GM18508 (cell line): ENCODE results near the gene SH2D6.
"Not testable (repeated sequence)": the region's sequence is repeated elsewhere in the genome, so short reads cannot be mapped to it uniquely, and the experiment has no call there.

Experiments used
- ATAC-seq: cut with Tn5 transposase; IDR thresholded peaks from one replicate; pipeline ENCODE4 v1.9.1; 2021; ENCODE audit warnings: moderate number of reproducible peaks; ENCODE audit not compliant: insufficient read depth, unreplicated experiment

Gene SH2D6

DNA sequence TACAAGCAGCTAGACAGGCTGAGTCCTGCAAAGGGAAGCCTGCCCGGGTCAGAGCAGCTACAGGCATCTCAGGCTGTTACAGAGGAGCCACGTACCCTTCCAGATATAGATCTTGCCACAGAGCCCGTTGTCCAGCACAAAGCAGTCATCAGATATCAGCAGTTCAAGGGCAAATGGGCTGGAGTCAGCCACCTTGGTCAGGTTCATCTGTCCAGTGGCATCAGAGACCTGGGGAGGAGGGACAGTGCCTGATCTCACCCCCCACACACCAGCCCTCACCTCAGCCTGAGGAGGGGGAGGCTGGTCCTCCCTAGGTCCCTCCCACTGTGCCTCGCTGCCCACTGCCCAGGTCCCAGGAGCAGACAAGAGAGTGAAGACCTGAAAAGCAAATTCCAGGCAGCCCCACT lies 20.6 kb upstream of the SH2D6 start:
- ATAC-seq: no peak

DNA sequence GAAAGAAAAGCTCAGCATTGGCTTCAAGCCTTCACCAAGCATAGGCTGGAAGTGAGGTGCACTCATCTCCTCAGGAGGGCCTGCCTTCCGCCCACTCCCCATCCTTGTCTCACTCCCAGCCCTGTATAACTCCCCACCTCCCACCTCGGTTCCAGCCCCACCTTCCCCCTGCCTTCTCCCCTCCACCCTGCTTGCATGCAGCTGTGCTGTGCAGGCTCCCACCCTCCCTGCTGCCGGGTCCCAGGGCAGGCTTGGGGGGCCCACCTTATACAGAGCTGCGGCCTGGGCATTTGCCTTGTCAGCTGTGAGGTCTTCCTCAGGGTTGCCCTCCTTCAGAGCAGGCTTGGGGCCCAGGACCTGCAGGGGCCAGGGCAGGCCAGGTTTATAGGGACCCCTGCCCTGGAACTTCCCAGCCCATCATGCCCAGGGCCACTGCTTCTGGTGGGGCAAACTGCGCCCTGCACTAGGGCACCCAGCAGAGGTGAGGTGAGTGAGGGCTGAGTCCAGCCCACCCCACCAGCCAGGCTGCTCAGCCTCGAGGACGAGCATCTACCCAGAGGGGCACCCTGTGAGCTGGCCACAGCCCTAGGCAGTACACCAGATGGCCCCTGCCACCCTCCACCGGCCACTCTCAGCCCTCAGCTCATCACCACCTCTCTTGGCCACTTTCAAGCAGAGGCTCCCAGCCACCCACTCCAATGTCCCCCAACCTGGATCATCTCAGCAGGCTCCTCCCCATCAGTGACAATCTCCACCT lies 19.9 kb upstream of the SH2D6 start:
- no peak for ATAC-seq

DNA sequence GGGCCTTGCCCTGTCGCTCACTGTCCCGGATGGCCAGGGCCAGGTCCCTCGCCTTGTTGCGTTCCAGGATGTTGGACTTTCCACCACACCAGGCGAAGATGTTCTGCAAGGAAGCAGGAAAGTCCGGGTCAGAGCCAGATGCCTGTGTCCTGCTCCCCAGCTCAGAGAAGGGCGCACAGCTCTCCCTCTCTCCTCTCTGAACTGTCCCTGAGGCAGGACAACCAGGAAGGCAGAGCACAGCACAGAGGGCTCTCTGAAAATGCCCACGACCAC lies 19.4 kb upstream of the SH2D6 start:
- ATAC-seq: no peak

DNA sequence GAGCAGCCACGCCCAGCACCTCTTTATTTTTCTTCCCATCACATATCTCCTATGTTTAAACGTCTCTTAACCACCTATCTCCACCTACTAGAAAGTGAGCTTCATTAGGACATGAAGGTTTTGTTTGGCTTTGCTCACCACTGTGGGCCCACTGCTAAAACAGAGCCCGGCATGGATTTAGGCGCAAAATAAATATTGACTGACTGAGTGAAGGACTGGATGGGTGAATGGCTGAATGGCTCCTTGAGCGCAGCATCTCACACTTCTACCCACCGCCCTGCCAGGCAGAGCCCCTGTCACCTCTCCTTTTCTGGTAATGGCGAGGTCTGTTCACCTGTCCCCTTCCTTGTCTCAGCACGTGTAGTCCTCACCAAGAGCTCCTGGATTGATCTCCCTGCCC lies 18.5 kb upstream of the SH2D6 start:
- ATAC-seq: no peak

DNA sequence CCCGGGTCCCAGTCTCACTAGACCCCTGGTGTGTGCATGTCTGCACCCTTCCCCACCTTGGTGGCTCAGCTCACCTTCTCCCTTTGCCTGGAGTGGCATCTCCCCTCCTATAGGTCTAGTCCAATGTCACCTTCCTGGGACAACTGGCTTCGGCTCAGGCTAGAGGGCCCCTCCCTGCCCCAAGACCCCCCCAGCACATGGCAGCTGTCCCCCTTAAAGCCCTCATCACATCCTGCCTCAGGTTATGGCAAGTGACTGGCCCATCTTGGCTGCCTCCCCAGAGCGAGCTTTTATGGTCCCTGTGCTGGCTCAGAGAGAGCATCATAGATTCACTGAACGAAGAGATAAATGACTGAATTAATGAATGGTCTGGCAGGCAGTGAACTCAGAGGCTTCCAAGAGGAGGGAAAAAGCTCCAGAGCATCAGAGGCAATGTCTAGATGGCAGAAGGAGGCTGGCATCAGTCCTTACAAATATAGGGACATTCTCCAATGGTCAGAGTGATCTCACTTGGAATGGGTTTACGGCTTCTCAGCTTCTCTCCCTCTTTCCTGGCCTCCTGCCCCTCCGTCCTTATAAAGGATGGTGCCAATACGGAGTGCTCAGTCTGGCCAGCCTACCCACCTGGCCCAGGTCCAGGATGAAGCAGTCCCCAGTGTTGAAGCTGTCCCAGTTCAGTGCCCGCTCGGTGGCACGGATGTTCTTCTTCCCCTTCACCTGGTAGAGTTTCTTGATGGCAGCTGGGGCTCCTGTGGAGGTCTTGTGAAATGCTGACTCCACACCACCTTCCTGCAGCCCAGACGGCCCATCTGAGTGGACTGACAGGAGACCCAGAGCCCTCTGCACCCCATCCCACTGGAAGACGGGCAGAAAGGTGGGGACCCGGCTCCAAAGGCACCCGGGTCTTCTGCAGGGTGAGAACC lies 17.7 kb upstream of the SH2D6 start:
- ATAC-seq: no peak

DNA sequence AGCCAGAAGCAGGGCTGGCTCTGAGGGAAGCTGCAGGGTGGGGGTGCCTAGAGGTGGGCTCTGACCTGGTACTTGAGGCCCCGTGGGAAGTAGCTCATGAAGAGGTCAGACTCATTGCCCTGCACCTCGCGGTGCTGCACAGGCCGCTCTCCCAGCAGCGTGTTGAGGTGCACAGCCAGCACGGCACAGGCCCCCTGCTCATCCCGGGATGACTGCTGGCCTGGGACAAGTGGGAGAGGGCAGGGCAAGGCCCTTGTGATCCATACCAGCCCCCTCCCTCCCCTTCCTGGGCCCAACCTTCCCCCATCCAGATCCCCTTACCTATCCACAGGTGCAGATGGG lies 17.1 kb upstream of the SH2D6 start:
- no peak for ATAC-seq

DNA sequence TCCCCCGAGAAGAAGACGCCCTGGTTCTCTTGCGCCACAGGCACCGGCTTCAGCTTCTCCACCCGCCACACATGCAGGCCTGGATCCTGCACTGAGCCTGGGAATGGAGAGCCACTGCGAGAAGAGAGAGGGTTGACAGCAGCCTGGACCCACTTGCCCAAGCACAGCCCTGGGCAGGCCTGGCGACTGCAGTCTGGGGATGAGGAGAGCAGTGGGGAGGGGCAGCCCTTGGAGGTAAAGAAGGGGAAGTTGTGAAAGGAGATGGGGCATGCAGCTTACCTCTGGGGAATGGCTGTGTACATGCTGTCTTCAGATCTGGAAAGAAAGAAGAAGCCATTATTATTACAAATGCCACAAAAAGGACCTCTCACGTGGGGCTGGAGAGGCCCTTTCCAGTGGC lies 16.7 kb upstream of the SH2D6 start:
- no peak for ATAC-seq

DNA sequence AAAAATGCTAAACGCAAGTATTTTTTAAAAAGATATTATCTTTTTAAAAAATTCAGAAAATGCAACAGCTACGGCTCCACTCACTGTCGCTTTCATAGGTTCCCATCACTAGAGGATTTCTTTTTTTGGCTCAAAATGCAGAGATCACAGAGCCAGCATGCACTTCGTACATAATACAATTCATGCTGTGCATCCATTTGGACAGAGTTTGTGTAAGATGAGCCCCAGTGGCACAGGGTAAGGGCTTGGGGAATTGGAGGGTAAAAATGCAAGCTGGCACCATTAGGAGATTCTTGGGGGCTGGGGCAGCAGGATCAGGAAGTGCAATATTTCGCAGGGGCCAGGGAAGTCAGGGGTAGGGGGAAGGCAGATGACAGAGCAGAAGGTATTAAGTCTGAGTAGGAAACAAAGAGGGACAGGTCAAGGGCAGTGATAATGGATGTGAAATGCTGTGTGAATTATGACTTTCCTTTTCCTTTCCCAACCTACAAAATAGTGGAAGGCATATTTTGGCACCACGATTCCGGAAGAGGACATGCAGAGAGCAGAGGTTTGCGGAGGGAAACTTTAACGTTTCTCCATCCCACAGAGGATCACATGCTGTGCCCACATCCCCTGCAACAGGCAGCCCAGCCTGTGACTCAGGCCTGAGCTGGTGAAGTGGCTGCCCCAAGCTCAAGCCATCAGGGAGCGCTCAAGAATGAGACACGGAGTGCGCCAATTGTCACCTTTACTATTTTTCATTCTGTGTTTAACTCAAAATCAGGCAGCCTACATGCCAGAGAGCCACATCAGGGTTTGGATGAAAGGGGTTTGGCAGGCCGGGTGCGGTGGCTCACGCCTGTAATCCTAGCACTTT lies 13.1 kb upstream of the SH2D6 start:
- ATAC-seq: no peak

DNA sequence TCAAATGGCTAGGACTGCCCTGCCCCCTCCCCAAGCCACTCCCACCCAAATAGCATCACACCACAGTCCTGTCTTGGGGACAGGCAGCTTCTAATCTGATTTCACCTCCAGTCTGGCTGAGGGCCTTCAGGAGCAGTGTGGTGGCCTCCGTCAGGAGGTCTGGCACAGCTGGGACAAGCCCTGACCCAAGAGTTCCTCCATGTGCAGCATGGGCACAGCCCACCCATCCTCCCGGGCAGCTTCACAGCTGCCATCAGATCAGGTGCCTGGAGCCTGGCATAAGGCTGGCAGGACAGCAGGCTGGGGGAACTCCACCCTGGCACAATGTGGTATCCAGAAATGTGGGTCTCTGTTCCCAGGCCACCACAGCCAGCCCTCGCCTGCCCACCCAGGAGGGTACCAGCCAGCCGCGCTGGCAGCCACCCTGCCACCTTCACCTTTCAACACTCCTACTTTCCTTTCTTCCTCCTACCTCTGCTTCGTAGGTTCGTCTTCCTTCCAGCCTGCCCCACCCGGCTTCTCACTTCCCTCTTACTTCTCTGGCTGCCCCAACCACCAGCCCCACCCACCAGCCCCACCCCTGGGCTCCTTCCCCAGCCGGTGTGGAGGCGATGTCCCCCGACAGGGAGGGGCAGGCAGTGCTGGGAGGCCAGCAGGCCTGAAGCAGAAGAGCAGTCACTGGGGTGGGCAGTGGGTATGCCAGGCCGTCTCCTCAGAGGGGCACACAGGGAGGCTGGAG lies 8.5 kb upstream of the SH2D6 start, which contains the start of gene CAPG:
Gene CAPG (minus strand): TSS at position 522 of the 739 bp plus-strand sequence. CDS start 8,221 bp downstream, outside the sequence.
- no peak for ATAC-seq

DNA sequence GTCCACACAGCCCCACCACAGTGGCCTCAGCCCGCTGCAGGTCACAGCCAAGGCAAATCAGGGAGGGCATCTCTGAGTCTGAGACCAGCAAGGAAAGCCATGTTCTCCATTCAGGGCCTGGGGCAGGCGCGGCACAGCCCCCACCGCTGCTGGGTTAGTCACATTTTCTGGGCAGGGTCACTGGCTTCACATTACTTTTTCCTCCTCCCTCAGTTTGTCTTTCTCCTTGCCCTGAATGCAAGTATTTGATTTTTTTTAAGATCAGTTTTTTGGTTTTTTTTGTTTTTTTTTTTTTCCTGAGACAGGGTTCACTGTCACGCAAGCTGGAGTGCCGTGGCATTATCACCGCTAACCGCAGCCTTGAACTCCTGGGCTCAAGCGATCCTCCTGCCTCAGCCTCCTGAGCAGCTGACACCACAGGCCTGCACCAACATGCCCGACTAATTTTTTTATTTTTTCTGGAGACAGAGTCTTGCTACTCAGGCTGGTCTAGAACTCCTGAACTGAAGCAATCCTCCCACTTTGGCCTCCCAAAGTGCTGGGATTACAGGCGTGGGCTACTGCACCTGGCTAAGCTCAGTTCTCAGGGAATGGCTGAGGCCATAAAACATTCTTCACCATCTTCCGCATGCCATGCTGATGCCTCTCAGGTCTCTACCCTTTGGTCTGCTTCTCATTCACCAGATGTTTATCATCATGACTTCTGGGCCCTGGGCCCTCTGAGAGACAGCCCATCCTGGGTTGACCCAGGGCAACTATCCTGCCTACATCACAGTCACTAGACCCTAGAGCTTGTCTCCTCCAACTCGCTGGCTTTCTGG lies 7.7 kb upstream of the SH2D6 start:
- ATAC-seq: no peak

DNA sequence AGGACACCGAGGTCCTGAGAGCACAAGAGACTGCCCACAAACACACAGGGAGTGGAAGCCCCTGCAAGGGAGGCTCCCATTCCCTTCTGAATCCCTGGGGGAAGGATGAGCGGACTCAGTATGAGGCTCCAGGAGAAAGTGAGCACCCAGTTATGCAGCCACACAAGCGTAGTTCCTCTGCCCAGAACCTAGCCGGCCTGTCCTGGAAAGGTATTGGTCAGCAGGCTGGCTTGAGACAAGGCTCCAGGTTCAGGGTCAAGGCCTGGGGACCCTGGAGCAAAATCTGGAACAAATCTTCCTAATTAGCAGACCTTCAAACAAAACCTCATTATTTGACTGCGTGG lies 7.1 kb upstream of the SH2D6 start:
- no peak for ATAC-seq

DNA sequence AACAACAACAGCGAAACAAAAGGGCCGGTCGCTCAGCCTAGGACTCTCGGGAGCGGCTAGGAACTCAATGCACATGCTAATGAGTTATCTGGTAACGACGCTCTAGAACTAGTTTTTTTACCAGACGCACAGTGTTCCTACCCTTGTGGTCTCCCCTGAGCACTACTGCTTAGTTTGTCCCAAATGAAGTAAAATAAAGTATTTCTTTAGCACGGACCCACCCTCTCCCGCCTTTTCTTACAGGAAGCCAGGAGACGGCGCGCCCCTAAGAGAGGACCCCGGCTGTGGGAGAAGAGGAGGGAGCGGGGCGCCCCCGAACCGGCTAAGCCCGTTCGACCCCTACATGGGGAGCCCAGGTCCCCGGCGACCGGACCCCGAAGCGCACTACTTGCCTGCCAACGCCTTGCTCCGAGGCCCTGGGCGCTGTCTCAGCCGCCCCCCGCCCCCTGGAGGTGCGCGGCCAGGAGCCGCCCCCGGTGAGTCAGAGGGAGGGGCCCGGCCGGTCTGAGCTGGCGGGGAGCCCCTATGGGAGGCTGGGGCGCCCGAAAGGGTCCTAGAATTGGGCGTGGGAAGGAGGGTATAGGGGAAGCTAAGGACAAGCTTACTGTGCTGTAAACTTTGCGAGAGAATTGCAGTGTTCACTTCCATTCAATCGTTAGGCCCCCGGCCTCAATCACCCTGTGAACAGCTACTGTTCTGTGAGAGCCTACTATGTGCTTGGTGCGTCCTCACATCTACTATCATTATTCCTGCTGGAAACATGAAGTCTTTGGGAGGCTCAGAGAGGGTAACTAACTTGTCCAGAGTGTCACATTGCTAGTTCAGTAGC lies 4.7 kb upstream of the SH2D6 start:
- ATAC-seq: no peak

DNA sequence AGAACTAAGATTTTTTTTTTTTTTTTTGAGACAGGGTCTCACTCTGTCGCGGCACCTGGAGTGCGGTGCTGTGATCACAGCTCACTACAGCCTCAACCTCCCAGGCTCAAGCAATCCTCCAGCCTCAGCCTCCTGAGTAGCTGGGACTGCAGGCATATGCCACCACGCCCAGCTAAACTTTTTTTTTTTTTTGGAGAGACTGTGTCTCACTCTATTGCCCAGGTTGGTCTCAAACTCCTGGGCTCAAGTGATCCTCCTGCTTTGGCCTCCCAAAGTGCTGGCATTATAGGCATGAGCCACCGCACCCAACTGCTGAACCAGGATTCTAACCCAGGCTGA lies 4.1 kb upstream of the SH2D6 start:
- not testable (repeated sequence) for ATAC-seq

DNA sequence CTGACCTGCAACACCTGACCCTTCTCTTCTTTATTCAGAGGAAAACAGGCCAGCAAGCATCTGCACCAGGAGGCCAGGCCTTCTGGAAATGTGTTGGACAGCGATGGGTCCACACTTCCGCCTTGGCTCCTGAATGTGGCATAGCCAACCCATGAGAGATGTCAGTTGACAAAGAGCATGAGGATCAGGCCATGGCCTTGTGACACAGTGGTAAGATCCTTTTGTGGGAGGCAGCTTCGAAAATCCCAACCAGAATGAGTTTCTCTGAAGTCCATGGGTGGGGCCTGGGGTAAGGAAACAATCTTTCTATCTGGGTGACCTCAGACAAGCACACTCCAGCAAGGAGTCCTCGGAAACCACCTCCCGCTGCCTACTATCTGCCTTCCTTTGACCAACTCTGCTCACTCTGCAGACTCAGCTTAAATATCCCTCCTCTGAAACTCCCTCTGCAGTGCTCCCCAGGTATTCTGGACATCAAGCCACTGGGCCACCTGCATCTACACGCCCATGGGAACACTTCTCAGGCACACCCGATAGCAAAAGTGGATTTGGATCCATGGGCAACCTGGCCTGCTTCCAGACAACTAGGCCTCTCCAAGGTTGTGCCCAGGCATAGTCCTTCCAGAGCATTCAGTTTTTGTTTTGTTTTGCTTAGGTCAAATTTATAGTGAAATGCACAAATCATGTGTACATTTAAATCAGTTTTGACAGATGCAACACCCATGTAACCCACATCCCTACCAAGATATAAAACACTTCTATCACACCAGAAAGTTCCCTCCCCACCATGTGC lies 3.6 kb upstream of the SH2D6 start:
- ATAC-seq: no peak

DNA sequence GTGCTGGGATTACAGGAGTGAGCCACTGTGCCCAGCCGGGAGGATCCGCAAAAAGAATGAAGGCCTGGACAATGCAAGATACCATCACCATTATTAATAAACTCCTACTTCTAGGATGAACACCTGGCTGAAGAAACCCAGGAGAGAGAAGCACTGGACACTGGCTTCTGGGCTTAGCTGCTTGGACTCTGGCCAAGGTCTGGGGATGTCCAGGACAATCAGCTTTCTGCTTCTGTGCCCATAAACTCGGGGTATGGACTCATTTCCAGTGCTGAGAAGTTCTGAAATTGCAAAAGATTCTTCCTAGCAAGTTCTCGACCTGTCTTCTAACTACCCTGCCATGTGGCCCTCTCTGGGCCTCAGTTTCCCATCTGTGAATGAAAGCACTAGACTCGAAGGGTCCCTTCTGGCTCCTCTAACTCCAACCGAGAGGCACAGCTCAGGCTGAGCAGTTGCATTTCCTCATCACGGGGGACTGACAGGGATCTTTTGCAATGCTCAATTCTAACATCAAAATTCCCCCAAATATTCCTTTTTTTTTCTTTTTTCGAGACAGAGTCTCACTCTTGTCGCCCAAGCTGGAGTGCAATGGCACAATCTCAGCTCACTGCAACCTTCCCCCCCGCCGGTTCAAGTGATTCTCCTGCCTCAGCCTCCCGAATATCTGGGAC lies 2.4 kb upstream of the SH2D6 start:
- no peak for ATAC-seq

DNA sequence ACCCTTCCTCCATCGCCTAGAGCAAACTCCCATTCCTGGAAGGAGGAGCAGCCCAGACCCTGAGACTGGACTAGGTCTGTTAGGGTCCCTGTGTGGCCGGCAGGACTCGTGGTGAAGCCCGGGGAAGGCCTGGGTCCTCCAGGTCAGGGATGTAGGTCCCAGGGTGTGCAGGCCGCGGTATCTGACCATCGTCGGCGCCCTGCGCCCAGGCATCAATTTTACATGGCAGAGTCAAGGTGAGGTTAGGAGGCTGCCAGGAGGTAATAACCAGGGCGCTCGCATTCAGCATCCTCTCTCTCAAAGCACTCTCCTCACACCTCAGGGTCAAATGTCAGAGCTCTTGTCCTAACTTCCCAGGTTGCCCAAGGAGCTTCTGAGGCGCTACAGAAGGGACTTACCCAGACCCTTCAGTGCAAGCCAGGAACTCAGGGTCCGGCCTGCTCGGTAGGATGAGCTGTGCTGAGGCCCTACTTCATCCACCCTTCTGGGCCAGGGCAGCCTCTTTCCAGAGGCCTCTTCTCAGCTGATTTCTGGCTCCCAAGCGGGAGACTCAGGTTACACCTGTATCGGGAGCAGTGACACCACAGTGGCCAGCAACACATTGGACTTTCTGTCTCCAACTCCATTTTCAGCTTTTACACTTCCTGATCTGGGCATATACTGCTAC lies 628 bp downstream of the SH2D6 start:
- no peak for ATAC-seq
